ENCODE results near the gene GNA12. TPM values are rescaled to one million over a fixed set of nuclear protein-coding genes. Genes with fewer than 3 reads are reported as not detected.

GNA12 gene
- total and polyA plus RNA-seq, 4 donors: 21.4 to 56.6 (median 42.3) TPM

- Histone ChIP-seq H3K9me3 (ENCODE audit: control insufficient read depth, low read length) (no peaks in the 10 kb centered on the region), H3K27me3 (ENCODE audit: control insufficient read depth in 1 of 2, insufficient read depth in 2 of 2, low read length in 1 of 2) (no peaks in the 10 kb centered on the region), H3K4me1 (ENCODE audit: control insufficient read depth in 1 of 2, insufficient read depth in 2 of 2, low read length in 2 of 2) (no peaks in the 10 kb centered on the region), H3K36me3 (ENCODE audit: control insufficient read depth in 1 of 2, insufficient read depth in 2 of 2, low read length in 1 of 2) (no peaks in the 10 kb centered on the region), H3K27ac (ENCODE audit: low read depth in 1 of 2, low read length in 2 of 2) (no peak overlapping the region), H3K4me3 (ENCODE audit: low read length in 2 of 2) (no peak overlapping the region)
- intact Hi-C loops (cut with DNase I): no loop called here
- no peak for ATAC-seq (ENCODE audit: low FRiP score)
- WGBS, 2 donors: 83 to 85% methylated on average over 13 of the region's 13 CpGs
- DNase-seq: no peak
Measured at GRCh38 chr7:2713370-2713769, 130.7 kb downstream of the GNA12 start.

GRCh38 chr7:2711895-2712675 lies 132.0 kb downstream of the GNA12 start:
- ATAC-seq (ENCODE audit: low FRiP score): no peak
- no peaks in the 10 kb centered on the region for H3K27me3 ChIP-seq (ENCODE audit: control insufficient read depth in 1 of 2, insufficient read depth in 2 of 2, low read length in 1 of 2)
- no peaks in the 10 kb centered on the region for H3K9me3 ChIP-seq (ENCODE audit: control insufficient read depth, low read length)
- no peak for DNase-seq
- H3K4me1 ChIP-seq (ENCODE audit: control insufficient read depth in 1 of 2, insufficient read depth in 2 of 2, low read length in 2 of 2): no peaks in the 10 kb centered on the region
- WGBS, 2 donors: 87 to 93% methylated on average over 23 to 25 of the region's 25 CpGs
- no peak overlapping the region for H3K27ac ChIP-seq (ENCODE audit: low read depth in 1 of 2, low read length in 2 of 2)
- intact Hi-C loops (cut with DNase I): no loop called here
- H3K36me3 ChIP-seq (ENCODE audit: control insufficient read depth in 1 of 2, insufficient read depth in 2 of 2, low read length in 1 of 2): no peaks in the 10 kb centered on the region
- no peak overlapping the region for H3K4me3 ChIP-seq (ENCODE audit: low read length in 2 of 2)

GRCh38 chr7:2710901-2711551 lies 133.1 kb downstream of the GNA12 start:
- Histone ChIP-seq H3K36me3 (ENCODE audit: control insufficient read depth in 1 of 2, insufficient read depth in 2 of 2, low read length in 1 of 2) (no peaks in the 10 kb centered on the region), H3K4me1 (ENCODE audit: control insufficient read depth in 1 of 2, insufficient read depth in 2 of 2, low read length in 2 of 2) (no peaks in the 10 kb centered on the region), H3K27me3 (ENCODE audit: control insufficient read depth in 1 of 2, insufficient read depth in 2 of 2, low read length in 1 of 2) (no peaks in the 10 kb centered on the region), H3K27ac (ENCODE audit: low read depth in 1 of 2, low read length in 2 of 2) (no peak overlapping the region), H3K9me3 (ENCODE audit: control insufficient read depth, low read length) (no peaks in the 10 kb centered on the region), H3K4me3 (ENCODE audit: low read length in 2 of 2) (no peak overlapping the region)
- intact Hi-C loops (cut with DNase I): no loop called here
- WGBS, 2 donors: 47 to 54% methylated on average over 4 of the region's 4 CpGs
- ATAC-seq (ENCODE audit: low FRiP score): no peak
- DNase-seq: no peak

- DNase-seq (no peak), ATAC-seq (ENCODE audit: low FRiP score) (no peak)
- Histone ChIP-seq H3K27ac (ENCODE audit: low read depth in 1 of 2, low read length in 2 of 2) (no peak overlapping the region), H3K9me3 (ENCODE audit: control insufficient read depth, low read length) (no peaks in the 10 kb centered on the region), H3K4me3 (ENCODE audit: low read length in 2 of 2) (no peak overlapping the region), H3K27me3 (ENCODE audit: control insufficient read depth in 1 of 2, insufficient read depth in 2 of 2, low read length in 1 of 2) (no peaks in the 10 kb centered on the region), H3K4me1 (ENCODE audit: control insufficient read depth in 1 of 2, insufficient read depth in 2 of 2, low read length in 2 of 2) (no peaks in the 10 kb centered on the region), H3K36me3 (ENCODE audit: control insufficient read depth in 1 of 2, insufficient read depth in 2 of 2, low read length in 1 of 2) (no peaks in the 10 kb centered on the region)
- intact Hi-C loops (cut with DNase I): no loop called here
- 85 to 94% methylated on average over 11 of the region's 11 CpGs for WGBS, 2 donors
Measured at GRCh38 chr7:2710286-2710655, 133.8 kb downstream of the GNA12 start.

- DNase-seq (peak; percentile 73 to 88), ATAC-seq (ENCODE audit: low FRiP score) (peak; percentile 74)
- H3K4me3 ChIP-seq (ENCODE audit: low read length in 2 of 2): no peak overlapping the region
Measured at GRCh38 chr7:2709553-2710285, 134.4 kb downstream of the GNA12 start.

GRCh38 chr7:2708547-2709310 lies 135.4 kb downstream of the GNA12 start:
- no peaks in the 10 kb centered on the region for H3K4me1 ChIP-seq (ENCODE audit: control insufficient read depth in 1 of 2, insufficient read depth in 2 of 2, low read length in 2 of 2)
- WGBS, 2 donors: 91 to 93% methylated on average over 20 of the region's 20 CpGs
- intact Hi-C loops (cut with DNase I): no loop called here
- DNase-seq (no peak), ATAC-seq (ENCODE audit: low FRiP score) (no peak)
- no peak overlapping the region for H3K4me3 ChIP-seq (ENCODE audit: low read length in 2 of 2)
- no peaks in the 10 kb centered on the region for H3K36me3 ChIP-seq (ENCODE audit: control insufficient read depth in 1 of 2, insufficient read depth in 2 of 2, low read length in 1 of 2)
- H3K27me3 ChIP-seq (ENCODE audit: control insufficient read depth in 1 of 2, insufficient read depth in 2 of 2, low read length in 1 of 2): no peaks in the 10 kb centered on the region
- no peaks in the 10 kb centered on the region for H3K9me3 ChIP-seq (ENCODE audit: control insufficient read depth, low read length)
- H3K27ac ChIP-seq (ENCODE audit: low read depth in 1 of 2, low read length in 2 of 2): no peak overlapping the region

More at GRCh38 chr7:2709553-2710285, 134.4 kb downstream of the GNA12 start:
- intact Hi-C loops (cut with DNase I): no loop called here
- H3K27ac ChIP-seq (ENCODE audit: low read depth in 1 of 2, low read length in 2 of 2): no peak overlapping the region
- no peaks in the 10 kb centered on the region for H3K36me3 ChIP-seq (ENCODE audit: control insufficient read depth in 1 of 2, insufficient read depth in 2 of 2, low read length in 1 of 2)
- no peaks in the 10 kb centered on the region for H3K27me3 ChIP-seq (ENCODE audit: control insufficient read depth in 1 of 2, insufficient read depth in 2 of 2, low read length in 1 of 2)
- H3K4me1 ChIP-seq (ENCODE audit: control insufficient read depth in 1 of 2, insufficient read depth in 2 of 2, low read length in 2 of 2): no peaks in the 10 kb centered on the region
- no peaks in the 10 kb centered on the region for H3K9me3 ChIP-seq (ENCODE audit: control insufficient read depth, low read length)
- 51 to 53% methylated on average over 35 of the region's 35 CpGs for WGBS, 2 donors

GRCh38 chr7:2708041-2708440 lies 136.1 kb downstream of the GNA12 start:
- Histone ChIP-seq H3K4me3 (ENCODE audit: low read length in 2 of 2) (no peak overlapping the region), H3K36me3 (ENCODE audit: control insufficient read depth in 1 of 2, insufficient read depth in 2 of 2, low read length in 1 of 2) (no peaks in the 10 kb centered on the region), H3K27me3 (ENCODE audit: control insufficient read depth in 1 of 2, insufficient read depth in 2 of 2, low read length in 1 of 2) (no peaks in the 10 kb centered on the region), H3K4me1 (ENCODE audit: control insufficient read depth in 1 of 2, insufficient read depth in 2 of 2, low read length in 2 of 2) (no peaks in the 10 kb centered on the region), H3K27ac (ENCODE audit: low read depth in 1 of 2, low read length in 2 of 2) (no peak overlapping the region), H3K9me3 (ENCODE audit: control insufficient read depth, low read length) (no peaks in the 10 kb centered on the region)
- WGBS, 2 donors: 94 to 95% methylated on average over 10 of the region's 10 CpGs
- ATAC-seq (ENCODE audit: low FRiP score) (no peak), DNase-seq (no peak)
- intact Hi-C loops (cut with DNase I): no loop called here

- Histone ChIP-seq H3K4me3 (ENCODE audit: low read length in 2 of 2) (no peak overlapping the region), H3K4me1 (ENCODE audit: control insufficient read depth in 1 of 2, insufficient read depth in 2 of 2, low read length in 2 of 2) (no peaks in the 10 kb centered on the region), H3K36me3 (ENCODE audit: control insufficient read depth in 1 of 2, insufficient read depth in 2 of 2, low read length in 1 of 2) (no peaks in the 10 kb centered on the region), H3K27ac (ENCODE audit: low read depth in 1 of 2, low read length in 2 of 2) (no peak overlapping the region), H3K9me3 (ENCODE audit: control insufficient read depth, low read length) (no peaks in the 10 kb centered on the region), H3K27me3 (ENCODE audit: control insufficient read depth in 1 of 2, insufficient read depth in 2 of 2, low read length in 1 of 2) (no peaks in the 10 kb centered on the region)
- intact Hi-C loops (cut with DNase I): no loop called here
- 87% methylated on average over 8 of the region's 8 CpGs for WGBS, 2 donors
- DNase-seq: no peak
- no peak for ATAC-seq (ENCODE audit: low FRiP score)
Measured at GRCh38 chr7:2707481-2707880, 136.6 kb downstream of the GNA12 start.
